Gastrocnemius medialis (tissue), 4 donors: ENCODE measurements around the gene TINAGL1.

Experiments used
- POLR2A ChIP-seq, 2 donors: fragments of 450-650 bp; IDR thresholded peaks; one replicate each; pipeline ENCODE4 v1.6.1; 2017; ENCODE audit warnings: antibody characterized with exemption in 2 of 2, mild to moderate bottlenecking in 2 of 2, moderate library complexity in 2 of 2
- TF ChIP-seq, protein P1 (sequence below), 5 experiments: fragments of 450-650 bp in 3 of 5; fragments of 200-600 bp in 2 of 5; sonication (generic) in 2 of 5; IDR thresholded peaks in 4 of 5; conservative IDR thresholded peaks in 1 of 5; 1 replicate in 4 of 5; 2 replicates in 1 of 5; pipeline ENCODE4 v1.5.1; 2016 to 2019; ENCODE audit warnings: antibody characterized with exemption in 5 of 5, mild to moderate bottlenecking in 3 of 5, moderate library complexity in 3 of 5

DNA sequence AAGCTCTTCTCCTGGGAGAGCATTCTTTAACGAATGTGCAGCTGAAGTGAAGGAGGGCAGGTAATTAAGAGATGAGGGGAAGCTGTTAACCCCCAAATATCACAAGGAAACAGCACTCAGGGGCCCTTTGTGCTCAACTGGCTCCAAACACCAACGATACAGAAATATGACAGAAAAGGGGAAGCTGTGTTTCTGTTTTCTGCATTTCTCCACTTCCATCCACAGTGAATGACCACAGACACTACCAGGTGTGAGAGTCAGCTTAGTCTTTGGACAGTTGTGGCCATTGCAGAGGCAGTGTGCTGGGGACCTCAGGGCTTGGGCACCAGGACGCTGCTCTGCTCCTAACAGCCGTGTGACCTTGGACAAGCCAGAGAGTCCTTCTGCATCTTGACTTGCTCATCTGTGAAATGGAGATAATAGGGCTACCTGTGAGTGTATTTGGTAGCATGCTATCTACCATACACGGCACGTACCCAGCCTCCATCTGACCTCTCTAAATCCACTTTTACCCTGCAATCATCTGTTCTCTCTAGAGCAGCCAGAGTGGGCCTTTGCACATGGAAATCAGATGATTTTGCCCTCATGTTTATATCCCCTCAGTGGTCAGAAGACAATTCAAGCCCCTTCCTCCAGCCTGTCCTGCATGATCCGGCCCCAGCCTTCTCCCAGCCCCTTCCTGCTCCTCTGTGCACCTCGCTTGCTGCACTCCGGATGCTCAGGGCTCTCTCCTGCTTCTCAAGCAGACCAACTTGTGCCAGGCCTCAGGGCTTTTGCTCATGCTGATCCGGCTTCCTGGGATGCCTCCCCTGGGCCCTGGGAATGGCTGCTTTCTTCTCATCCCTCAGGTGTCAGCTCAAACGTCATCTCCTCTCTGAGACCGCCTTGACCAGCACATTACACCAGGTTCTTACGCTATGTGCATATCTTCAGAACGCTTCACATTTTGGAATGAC lies 4.7 kb upstream of the TINAGL1 start:
- TF ChIP-seq, protein P1, sequence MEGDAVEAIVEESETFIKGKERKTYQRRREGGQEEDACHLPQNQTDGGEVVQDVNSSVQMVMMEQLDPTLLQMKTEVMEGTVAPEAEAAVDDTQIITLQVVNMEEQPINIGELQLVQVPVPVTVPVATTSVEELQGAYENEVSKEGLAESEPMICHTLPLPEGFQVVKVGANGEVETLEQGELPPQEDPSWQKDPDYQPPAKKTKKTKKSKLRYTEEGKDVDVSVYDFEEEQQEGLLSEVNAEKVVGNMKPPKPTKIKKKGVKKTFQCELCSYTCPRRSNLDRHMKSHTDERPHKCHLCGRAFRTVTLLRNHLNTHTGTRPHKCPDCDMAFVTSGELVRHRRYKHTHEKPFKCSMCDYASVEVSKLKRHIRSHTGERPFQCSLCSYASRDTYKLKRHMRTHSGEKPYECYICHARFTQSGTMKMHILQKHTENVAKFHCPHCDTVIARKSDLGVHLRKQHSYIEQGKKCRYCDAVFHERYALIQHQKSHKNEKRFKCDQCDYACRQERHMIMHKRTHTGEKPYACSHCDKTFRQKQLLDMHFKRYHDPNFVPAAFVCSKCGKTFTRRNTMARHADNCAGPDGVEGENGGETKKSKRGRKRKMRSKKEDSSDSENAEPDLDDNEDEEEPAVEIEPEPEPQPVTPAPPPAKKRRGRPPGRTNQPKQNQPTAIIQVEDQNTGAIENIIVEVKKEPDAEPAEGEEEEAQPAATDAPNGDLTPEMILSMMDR (IDR thresholded peaks at IDR 0.05 in 4 of 5, conservative IDR thresholded peaks at IDR 0.05 in 1 of 5), result no peak
- no peak for TF ChIP-seq POLR2A (IDR thresholded peaks at IDR 0.05)
